H1 (cell line): Measurements from ENCODE around the gene PRPF40B. TPM values are rescaled to one million over a fixed set of nuclear protein-coding genes. Genes with fewer than 3 reads are reported as not detected.

Experiments
- ASH2L ChIP-seq: fragments of 200-600, 300-600 bp; sonication (generic); IDR thresholded peaks from one replicate; pipeline ENCODE4 v1.7.1; 2017; ENCODE audit warnings: low read length
- CTBP2 ChIP-seq: IDR thresholded peaks from 2 replicates; pipeline ENCODE4 v1.7.0; 2011; ENCODE audit warnings: borderline replicate concordance, mild to moderate bottlenecking, moderate library complexity, mixed read lengths, low read length; ENCODE audit not compliant: insufficient read depth, insufficient read length
- FOSL1 ChIP-seq: IDR thresholded peaks from 2 replicates; pipeline ENCODE4 v1.6.1; 2011; ENCODE audit warnings: mild to moderate bottlenecking, low read depth, low read length, moderate library complexity; ENCODE audit not compliant: insufficient read depth
- KDM1A ChIP-seq: fragments of 200-600, 300-600 bp; sonication (generic); IDR thresholded peaks from 2 replicates; pipeline ENCODE4 v1.7.1; 2016; ENCODE audit warnings: mild to moderate bottlenecking, low read length, borderline replicate concordance
- PHF8 ChIP-seq: fragments of 200-600 bp; sonication (generic); conservative IDR thresholded peaks from 2 replicates; pipeline ENCODE4 v1.7.1; 2012; ENCODE audit warnings: low read depth, mild to moderate bottlenecking, inconsistent platforms, low read length, moderate library complexity
- POLR2A ChIP-seq, 2 experiments: IDR thresholded peaks; 1 replicate in 1 of 2; 2 replicates in 1 of 2; pipeline ENCODE4 v1.6.1; 2011; ENCODE audit warnings: low read depth in 2 of 2, low read length in 2 of 2, mild to moderate bottlenecking in 2 of 2; ENCODE audit errors: control extremely low read depth in 1 of 2
- POLR2AphosphoS5 ChIP-seq: IDR thresholded peaks from 2 replicates; pipeline ENCODE4 v1.6.1; 2011; ENCODE audit warnings: low read depth, low read length
- RFX5 ChIP-seq: IDR thresholded peaks from 2 replicates; pipeline ENCODE4 v1.6.1; 2011; ENCODE audit warnings: low read depth, low read length, improper control_type of control experiment, borderline replicate concordance
- SP4 ChIP-seq: IDR thresholded peaks from 2 replicates; pipeline ENCODE4 v1.6.1; 2012; ENCODE audit warnings: low read length, inconsistent platforms
- SRF ChIP-seq: IDR thresholded peaks from 2 replicates; pipeline ENCODE4 v1.6.1; 2011; ENCODE audit warnings: mild to moderate bottlenecking, low read depth, low read length, moderate library complexity
- polyA plus RNA-seq, 7 experiments: library from polyadenylated mRNA; depleted of rRNA in 3 of 7; stranded (reverse) in 5 of 7; unstranded in 2 of 7; fragments of >200 nt in 5 of 7; fragments of 200-250 nt in 2 of 7; gene quantifications; 1 replicate in 5 of 7; 2 replicates in 1 of 7; 4 replicates in 1 of 7; pipeline versions ENCODE4 v1.2.1 to v1.2.3, GENCODE V29; 2011 to 2013; ENCODE audit warnings: missing spikeins in 2 of 7, mixed read lengths in 2 of 7
- total RNA-seq: library from RNA; stranded (reverse); fragmentation: NEBNext Ultra II Directional; extraction: Animal tissue kit (Norgen Biotek cat#: 25700); gene quantifications from 2 replicates; pipeline ENCODE4 v1.2.1, GENCODE V29; 2021
- TF ChIP-seq, protein P1 (sequence below): fragments of 300-600 bp; sonication (generic); IDR thresholded peaks from 2 replicates; pipeline ENCODE4 v1.7.1; 2012; ENCODE audit warnings: low read length, moderate library complexity, mild to moderate bottlenecking, inconsistent platforms; ENCODE audit not compliant: insufficient replicate concordance
- TF ChIP-seq, protein P2 (sequence below): IDR thresholded peaks from 2 replicates; pipeline ENCODE4 v1.6.1; 2011; ENCODE audit warnings: low read depth, mild to moderate bottlenecking, low read length; ENCODE audit not compliant: insufficient read depth

Gene PRPF40B
- total and polyA plus RNA-seq, 2 of the 8 experiments (the other 6 are each of a cell fraction or from before 2014, with no cell fraction given): 14.4 to 24.4 TPM

DNA sequence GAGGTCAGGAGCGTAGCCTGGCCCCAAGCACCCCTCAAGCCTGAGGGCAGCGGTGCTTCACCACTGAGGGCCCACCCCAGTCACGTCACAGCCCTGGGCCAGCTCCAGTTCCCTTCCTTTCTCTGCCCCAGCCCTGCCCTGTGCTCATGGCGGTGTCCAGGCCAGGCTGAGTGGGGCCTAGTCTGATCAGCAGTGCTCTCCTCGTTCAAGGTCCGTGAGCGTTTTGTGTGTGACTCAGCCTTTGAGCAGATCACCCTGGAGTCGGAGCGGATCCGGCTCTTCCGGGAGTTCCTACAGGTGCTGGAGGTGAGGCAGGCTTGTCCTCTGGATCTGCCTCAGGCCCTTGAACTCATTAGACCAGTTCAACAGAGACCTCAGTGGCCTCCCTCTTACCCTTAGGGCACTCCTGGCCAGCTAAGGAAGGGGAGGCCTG, 19.0 kb downstream of the PRPF40B start (continued):
- TF ChIP-seq, protein P1, sequence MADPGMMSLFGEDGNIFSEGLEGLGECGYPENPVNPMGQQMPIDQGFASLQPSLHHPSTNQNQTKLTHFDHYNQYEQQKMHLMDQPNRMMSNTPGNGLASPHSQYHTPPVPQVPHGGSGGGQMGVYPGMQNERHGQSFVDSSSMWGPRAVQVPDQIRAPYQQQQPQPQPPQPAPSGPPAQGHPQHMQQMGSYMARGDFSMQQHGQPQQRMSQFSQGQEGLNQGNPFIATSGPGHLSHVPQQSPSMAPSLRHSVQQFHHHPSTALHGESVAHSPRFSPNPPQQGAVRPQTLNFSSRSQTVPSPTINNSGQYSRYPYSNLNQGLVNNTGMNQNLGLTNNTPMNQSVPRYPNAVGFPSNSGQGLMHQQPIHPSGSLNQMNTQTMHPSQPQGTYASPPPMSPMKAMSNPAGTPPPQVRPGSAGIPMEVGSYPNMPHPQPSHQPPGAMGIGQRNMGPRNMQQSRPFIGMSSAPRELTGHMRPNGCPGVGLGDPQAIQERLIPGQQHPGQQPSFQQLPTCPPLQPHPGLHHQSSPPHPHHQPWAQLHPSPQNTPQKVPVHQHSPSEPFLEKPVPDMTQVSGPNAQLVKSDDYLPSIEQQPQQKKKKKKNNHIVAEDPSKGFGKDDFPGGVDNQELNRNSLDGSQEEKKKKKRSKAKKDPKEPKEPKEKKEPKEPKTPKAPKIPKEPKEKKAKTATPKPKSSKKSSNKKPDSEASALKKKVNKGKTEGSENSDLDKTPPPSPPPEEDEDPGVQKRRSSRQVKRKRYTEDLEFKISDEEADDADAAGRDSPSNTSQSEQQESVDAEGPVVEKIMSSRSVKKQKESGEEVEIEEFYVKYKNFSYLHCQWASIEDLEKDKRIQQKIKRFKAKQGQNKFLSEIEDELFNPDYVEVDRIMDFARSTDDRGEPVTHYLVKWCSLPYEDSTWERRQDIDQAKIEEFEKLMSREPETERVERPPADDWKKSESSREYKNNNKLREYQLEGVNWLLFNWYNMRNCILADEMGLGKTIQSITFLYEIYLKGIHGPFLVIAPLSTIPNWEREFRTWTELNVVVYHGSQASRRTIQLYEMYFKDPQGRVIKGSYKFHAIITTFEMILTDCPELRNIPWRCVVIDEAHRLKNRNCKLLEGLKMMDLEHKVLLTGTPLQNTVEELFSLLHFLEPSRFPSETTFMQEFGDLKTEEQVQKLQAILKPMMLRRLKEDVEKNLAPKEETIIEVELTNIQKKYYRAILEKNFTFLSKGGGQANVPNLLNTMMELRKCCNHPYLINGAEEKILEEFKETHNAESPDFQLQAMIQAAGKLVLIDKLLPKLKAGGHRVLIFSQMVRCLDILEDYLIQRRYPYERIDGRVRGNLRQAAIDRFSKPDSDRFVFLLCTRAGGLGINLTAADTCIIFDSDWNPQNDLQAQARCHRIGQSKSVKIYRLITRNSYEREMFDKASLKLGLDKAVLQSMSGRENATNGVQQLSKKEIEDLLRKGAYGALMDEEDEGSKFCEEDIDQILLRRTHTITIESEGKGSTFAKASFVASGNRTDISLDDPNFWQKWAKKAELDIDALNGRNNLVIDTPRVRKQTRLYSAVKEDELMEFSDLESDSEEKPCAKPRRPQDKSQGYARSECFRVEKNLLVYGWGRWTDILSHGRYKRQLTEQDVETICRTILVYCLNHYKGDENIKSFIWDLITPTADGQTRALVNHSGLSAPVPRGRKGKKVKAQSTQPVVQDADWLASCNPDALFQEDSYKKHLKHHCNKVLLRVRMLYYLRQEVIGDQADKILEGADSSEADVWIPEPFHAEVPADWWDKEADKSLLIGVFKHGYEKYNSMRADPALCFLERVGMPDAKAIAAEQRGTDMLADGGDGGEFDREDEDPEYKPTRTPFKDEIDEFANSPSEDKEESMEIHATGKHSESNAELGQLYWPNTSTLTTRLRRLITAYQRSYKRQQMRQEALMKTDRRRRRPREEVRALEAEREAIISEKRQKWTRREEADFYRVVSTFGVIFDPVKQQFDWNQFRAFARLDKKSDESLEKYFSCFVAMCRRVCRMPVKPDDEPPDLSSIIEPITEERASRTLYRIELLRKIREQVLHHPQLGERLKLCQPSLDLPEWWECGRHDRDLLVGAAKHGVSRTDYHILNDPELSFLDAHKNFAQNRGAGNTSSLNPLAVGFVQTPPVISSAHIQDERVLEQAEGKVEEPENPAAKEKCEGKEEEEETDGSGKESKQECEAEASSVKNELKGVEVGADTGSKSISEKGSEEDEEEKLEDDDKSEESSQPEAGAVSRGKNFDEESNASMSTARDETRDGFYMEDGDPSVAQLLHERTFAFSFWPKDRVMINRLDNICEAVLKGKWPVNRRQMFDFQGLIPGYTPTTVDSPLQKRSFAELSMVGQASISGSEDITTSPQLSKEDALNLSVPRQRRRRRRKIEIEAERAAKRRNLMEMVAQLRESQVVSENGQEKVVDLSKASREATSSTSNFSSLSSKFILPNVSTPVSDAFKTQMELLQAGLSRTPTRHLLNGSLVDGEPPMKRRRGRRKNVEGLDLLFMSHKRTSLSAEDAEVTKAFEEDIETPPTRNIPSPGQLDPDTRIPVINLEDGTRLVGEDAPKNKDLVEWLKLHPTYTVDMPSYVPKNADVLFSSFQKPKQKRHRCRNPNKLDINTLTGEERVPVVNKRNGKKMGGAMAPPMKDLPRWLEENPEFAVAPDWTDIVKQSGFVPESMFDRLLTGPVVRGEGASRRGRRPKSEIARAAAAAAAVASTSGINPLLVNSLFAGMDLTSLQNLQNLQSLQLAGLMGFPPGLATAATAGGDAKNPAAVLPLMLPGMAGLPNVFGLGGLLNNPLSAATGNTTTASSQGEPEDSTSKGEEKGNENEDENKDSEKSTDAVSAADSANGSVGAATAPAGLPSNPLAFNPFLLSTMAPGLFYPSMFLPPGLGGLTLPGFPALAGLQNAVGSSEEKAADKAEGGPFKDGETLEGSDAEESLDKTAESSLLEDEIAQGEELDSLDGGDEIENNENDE: no peak
- no peak for TF ChIP-seq PHF8
- TF ChIP-seq POLR2A (IDR thresholded peaks at IDR 0.05; ENCODE audit: control extremely low read depth in 1 of 2, low read depth in 2 of 2, low read length in 2 of 2): no peak
- TF ChIP-seq POLR2AphosphoS5: no peak
- no peak for TF ChIP-seq SP4
- TF ChIP-seq KDM1A: no peak
- TF ChIP-seq SRF: no peak
- TF ChIP-seq CTBP2: no peak
- TF ChIP-seq, protein P2, sequence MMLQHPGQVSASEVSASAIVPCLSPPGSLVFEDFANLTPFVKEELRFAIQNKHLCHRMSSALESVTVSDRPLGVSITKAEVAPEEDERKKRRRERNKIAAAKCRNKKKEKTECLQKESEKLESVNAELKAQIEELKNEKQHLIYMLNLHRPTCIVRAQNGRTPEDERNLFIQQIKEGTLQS: no peak
- TF ChIP-seq ASH2L: no peak
- no peak for TF ChIP-seq FOSL1
- no peak for TF ChIP-seq RFX5
